Measurements from ENCODE around the gene INA.

- no peak for TF ChIP-seq EZH2phosphoT487 (IDR thresholded peaks at IDR 0.05; ENCODE audit: borderline replicate concordance)
- TF ChIP-seq, protein P1, sequence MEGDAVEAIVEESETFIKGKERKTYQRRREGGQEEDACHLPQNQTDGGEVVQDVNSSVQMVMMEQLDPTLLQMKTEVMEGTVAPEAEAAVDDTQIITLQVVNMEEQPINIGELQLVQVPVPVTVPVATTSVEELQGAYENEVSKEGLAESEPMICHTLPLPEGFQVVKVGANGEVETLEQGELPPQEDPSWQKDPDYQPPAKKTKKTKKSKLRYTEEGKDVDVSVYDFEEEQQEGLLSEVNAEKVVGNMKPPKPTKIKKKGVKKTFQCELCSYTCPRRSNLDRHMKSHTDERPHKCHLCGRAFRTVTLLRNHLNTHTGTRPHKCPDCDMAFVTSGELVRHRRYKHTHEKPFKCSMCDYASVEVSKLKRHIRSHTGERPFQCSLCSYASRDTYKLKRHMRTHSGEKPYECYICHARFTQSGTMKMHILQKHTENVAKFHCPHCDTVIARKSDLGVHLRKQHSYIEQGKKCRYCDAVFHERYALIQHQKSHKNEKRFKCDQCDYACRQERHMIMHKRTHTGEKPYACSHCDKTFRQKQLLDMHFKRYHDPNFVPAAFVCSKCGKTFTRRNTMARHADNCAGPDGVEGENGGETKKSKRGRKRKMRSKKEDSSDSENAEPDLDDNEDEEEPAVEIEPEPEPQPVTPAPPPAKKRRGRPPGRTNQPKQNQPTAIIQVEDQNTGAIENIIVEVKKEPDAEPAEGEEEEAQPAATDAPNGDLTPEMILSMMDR (conservative IDR thresholded peaks at IDR 0.05; ENCODE audit: low read length) = no peak
Measured at GRCh38 chr10:103278537-103278823, 1.5 kb downstream of the INA start.

Measured in Loucy (cell line).